Measurements from ENCODE around the gene SCIN. TPM values are rescaled to one million over a fixed set of nuclear protein-coding genes. Genes with fewer than 3 reads are reported as not detected.

SCIN gene
- total RNA-seq, 1 donor from 2014 or later = 3.9 TPM

GRCh38 chr7:12629816-12630512 lies 59.4 kb downstream of the SCIN start:
- H3K4me1 Mint-ChIP-seq (ENCODE audit: unreplicated experiment) = peaks cover 10% of the 10 kb centered on the region
- no peak overlapping the region for H3K27ac Mint-ChIP-seq
- H3K4me3 Mint-ChIP-seq = no peak overlapping the region
- H3K27me3 Mint-ChIP-seq = no peaks in the 10 kb centered on the region
- H3K9me3 Mint-ChIP-seq = peaks cover 4% of the 10 kb centered on the region
- H3K36me3 Mint-ChIP-seq = no peaks in the 10 kb centered on the region
- no peak for DNase-seq (ENCODE audit: extremely low spot score, unreplicated experiment)
- TF ChIP-seq CTCF (conservative IDR thresholded peaks at IDR 0.05) = no peak

- H3K9me3 Mint-ChIP-seq = peaks cover 4% of the 10 kb centered on the region
- no peak for DNase-seq (ENCODE audit: extremely low spot score, unreplicated experiment)
- H3K4me1 Mint-ChIP-seq (ENCODE audit: unreplicated experiment) = peaks cover 10% of the 10 kb centered on the region
- H3K4me3 Mint-ChIP-seq = no peak overlapping the region
- no peak for TF ChIP-seq CTCF (conservative IDR thresholded peaks at IDR 0.05)
- no peaks in the 10 kb centered on the region for H3K27me3 Mint-ChIP-seq
- H3K36me3 Mint-ChIP-seq = no peaks in the 10 kb centered on the region
- no peak overlapping the region for H3K27ac Mint-ChIP-seq
These were observed 59.9 kb downstream of the SCIN start for GRCh38 chr7:12630513-12630819.

- Mint-ChIP-seq H3K9me3 (peaks cover 4% of the 10 kb centered on the region), H3K4me1 (ENCODE audit: unreplicated experiment) (peaks cover 14% of the 10 kb centered on the region), H3K36me3 (peaks cover 4% of the 10 kb centered on the region), H3K4me3 (no peak overlapping the region), H3K27me3 (peaks cover 4% of the 10 kb centered on the region), H3K27ac (no peak overlapping the region)
- no peak for TF ChIP-seq CTCF (conservative IDR thresholded peaks at IDR 0.05)
- no peak for DNase-seq (ENCODE audit: extremely low spot score, unreplicated experiment)
These were observed 63.1 kb downstream of the SCIN start for GRCh38 chr7:12633582-12633981.

GRCh38 chr7:12635830-12636229 lies 65.3 kb downstream of the SCIN start:
- H3K27me3 Mint-ChIP-seq = peaks cover 4% of the 10 kb centered on the region

GRCh38 chr7:12637328-12637727 lies 66.8 kb downstream of the SCIN start:
- Mint-ChIP-seq H3K27ac (no peak overlapping the region), H3K27me3 (peaks cover 4% of the 10 kb centered on the region), H3K36me3 (peaks cover 4% of the 10 kb centered on the region), H3K4me3 (no peak overlapping the region), H3K4me1 (ENCODE audit: unreplicated experiment) (peaks cover 19% of the 10 kb centered on the region), H3K9me3 (no peaks in the 10 kb centered on the region)
- no peak for TF ChIP-seq CTCF (conservative IDR thresholded peaks at IDR 0.05)
- DNase-seq (ENCODE audit: extremely low spot score, unreplicated experiment) = no peak

More at GRCh38 chr7:12635830-12636229, 65.3 kb downstream of the SCIN start:
- peaks cover 4% of the 10 kb centered on the region for H3K9me3 Mint-ChIP-seq
- peak overlapping the region; percentile 24 for H3K4me3 Mint-ChIP-seq
- peaks cover 19% of the 10 kb centered on the region for H3K4me1 Mint-ChIP-seq (ENCODE audit: unreplicated experiment)
- peak overlapping the region; percentile 60 for H3K27ac Mint-ChIP-seq
- peaks cover 4% of the 10 kb centered on the region for H3K36me3 Mint-ChIP-seq
- TF ChIP-seq CTCF (conservative IDR thresholded peaks at IDR 0.05) = no peak
- DNase-seq (ENCODE audit: extremely low spot score, unreplicated experiment) = no peak

Data from type B pancreatic cell (in vitro differentiated cells).